Measurements from ENCODE around the gene GLRA3. TPM values are rescaled to one million over a fixed set of nuclear protein-coding genes. Genes with fewer than 3 reads are reported as not detected.
"Not testable (repeated sequence)": the region's sequence is repeated elsewhere in the genome, so short reads cannot be mapped to it uniquely, and the experiment has no call there.

The GLRA3 gene
- polyA plus RNA-seq, 3 donors, result 0.03 to 0.17 (median 0.14) TPM

DNA sequence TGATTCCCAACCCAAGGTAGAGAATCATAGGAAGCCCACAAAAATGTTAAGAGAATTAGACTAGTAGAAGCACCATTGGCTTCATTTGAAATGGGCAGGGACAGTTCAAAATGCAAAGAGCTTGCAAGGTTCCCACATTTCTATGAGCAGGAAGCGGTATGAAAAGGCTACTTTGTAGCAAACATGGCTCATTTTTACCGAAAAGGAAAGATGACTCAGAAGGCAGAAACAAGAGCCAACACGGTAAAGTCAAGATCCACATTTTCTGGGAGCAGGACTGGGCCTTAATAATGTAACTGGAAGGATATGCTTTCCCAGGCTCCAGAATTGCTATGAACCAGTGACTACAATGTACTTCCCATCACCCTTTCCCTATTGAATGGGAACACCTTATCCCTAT is 89.5 kb downstream of the GLRA3 start:
- no peak for DNase-seq (ENCODE audit: extremely low read depth in 1 of 11, low read depth in 9 of 11, low spot score in 4 of 11)

DNA sequence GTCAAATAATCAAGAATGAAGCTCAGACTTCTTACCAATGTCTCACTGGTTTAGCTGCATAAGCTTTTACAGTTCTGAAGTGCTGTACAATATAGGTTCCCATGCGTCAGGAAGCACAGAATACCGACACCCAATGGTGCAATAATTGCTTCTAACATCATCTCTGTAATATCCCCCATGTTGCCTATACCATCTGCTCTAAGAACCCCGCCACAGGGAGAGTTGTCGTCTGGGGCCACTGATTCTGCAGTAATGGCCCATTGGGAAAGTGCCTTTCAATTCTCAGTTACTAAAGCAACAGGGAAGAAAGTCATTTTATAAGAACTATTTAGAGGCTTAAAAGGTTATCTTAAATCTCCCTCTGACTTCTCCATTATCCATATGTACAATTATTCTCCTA is 94.9 kb downstream of the GLRA3 start:
- DNase-seq (ENCODE audit: extremely low read depth in 1 of 11, low read depth in 9 of 11, low spot score in 4 of 11), result no peak

DNA sequence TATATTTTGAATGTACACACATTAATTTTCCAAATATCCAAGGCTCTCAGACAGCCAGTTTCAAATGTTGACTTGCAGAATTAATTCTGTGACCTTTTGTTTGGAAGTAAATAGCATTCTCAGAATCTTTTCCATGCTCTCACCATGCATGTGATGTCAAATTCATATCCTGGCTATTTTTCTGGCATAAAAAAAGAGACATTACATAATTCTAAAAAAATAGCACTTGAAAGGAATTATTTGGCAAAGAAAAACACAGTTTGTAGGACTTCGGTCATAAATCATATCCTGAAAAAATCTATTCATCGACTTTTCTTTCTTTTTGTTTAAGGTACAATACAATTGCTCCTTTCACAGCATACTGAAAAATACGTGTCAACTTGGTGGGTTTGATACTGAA is 111.2 kb downstream of the GLRA3 start:
- DNase-seq (ENCODE audit: extremely low read depth in 1 of 11, low read depth in 9 of 11, low spot score in 4 of 11), result peak in 3 of 11 donors; percentile 21 to 37 (median 32)

DNA sequence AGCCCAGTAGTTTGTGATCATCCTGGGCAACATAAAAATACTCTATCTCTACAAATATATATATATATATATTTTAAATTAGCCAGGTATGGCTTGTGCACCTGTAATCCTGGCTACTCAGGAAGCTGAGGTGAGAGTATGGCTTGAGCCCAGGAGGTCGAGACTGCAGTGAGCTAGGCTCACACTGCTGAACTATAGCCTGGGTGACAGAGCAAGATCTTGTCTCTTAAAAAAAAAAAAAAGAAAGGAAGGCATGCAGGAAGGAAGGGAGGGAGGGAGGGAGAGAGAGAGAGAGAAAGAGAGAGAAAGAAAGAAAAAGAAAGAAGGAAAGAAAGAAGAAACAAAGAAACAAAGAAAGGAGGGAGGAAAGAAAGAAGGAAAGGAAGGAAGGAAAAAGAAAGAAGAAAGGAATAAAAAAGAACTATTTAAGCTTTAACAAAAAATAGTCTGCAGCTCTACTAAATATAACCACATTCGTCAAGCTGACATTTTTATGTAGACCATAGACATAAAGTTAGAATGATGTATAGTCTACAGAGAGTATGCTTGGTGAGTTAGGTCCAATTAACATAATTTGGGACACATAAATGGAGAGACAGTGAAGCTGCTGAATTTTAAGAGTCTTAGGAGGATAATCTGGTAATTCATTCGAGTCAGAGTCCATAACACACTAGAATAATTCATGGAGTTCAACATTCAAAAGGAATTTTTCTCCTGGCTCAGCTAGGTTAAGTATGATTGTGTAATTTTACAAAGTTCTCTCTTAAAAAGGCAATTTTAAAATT is 111.9 kb downstream of the GLRA3 start:
- peak in 4 of 11 donors; percentile 20 to 36 (median 32) for DNase-seq (ENCODE audit: extremely low read depth in 1 of 11, low read depth in 9 of 11, low spot score in 4 of 11)

DNA sequence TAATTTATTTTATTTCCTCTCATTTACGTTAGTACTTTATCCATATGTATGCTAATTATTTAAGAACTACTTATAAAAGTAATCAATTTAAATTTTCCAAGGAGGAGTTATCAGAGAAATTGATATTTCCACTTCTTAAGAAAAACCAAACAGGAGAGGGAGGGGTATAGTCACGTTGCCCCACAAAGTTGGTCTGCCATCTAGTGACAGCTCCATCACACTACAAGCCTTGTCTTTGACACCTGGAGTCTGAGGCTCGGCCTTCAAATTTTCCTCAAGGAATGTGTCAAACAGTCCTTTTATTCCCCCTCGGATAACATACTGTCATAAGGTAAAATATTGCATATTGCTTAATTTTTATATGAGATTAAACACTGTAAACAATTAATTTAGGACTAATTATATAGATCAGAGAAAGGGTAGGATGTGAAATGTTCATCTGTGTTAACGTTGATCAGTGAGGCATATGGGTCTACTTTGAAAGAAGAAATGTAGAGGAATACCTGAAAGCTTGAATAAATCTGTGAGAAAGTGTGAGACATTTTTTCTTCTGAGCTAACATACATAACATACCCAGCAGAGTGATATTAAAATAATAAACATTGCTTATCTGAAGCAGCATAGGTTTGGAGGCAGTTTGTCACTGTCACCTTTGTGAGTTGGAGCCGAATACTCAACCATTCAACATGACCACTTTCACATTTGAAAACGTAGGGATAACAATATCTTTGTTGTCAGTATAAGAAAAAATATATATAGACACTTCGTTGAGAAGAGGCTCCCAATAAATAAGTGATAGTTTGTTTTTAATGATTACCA is 114.4 kb downstream of the GLRA3 start:
- no peak for DNase-seq (ENCODE audit: extremely low read depth in 1 of 11, low read depth in 9 of 11, low spot score in 4 of 11)

DNA sequence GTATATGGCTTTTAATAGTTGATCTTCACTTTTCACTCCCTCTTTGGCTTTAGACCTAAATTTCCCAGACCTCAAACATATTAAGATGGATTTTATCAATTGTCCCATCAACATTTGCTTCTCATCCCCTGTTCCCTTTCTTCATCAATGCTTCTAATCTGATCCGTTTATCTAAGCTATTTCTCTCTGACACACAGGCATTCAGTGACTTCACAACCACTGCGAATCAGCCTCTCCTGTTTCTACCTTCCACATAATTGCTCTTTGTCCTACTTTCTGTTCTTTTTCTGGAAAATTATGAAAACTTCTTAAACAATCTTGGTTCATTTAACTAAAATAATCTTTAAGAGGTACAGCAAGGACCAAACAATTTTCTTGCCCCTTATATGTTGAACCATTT is 115.2 kb downstream of the GLRA3 start:
- DNase-seq (ENCODE audit: extremely low read depth in 1 of 11, low read depth in 9 of 11, low spot score in 4 of 11), result no peak

DNA sequence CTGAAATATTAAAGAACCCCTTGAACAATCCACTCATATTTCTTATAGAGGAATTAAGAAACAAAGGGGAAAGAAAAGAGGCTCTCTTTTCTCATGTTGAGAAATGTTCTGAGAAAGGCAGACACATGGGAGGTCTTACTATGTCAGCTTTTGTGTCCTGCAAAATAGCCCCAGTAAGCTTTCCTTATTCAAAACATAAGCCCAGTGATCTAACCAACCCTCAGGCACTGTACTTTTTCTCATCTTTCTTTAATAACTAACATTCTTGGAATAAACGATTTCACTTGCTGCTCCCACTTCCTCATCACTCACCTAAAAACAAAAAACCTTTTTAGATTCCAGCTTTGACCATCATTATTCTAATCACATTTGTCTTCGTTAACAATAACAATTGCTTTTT is 115.9 kb downstream of the GLRA3 start:
- no peak for DNase-seq (ENCODE audit: extremely low read depth in 1 of 11, low read depth in 9 of 11, low spot score in 4 of 11)

DNA sequence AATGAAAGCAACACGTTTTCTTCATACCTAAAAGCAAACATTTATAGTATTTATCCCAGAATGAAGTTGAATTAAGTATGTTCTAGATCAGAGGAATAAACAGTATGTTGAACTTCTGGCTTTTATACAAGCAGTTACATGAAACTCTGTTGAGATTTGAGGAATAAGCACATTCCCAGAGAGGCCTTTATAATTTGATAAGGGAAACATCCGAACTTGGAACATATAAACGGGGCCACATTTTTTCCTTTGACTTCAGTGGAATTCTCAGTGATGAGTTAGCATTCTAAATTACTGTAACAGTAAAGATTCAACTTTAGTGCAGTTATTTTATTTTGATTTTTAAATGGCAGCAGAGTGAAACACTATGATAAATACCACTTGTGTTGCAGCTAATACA is 119.5 kb downstream of the GLRA3 start:
- DNase-seq (ENCODE audit: extremely low read depth in 1 of 11, low read depth in 9 of 11, low spot score in 4 of 11), result no peak

DNA sequence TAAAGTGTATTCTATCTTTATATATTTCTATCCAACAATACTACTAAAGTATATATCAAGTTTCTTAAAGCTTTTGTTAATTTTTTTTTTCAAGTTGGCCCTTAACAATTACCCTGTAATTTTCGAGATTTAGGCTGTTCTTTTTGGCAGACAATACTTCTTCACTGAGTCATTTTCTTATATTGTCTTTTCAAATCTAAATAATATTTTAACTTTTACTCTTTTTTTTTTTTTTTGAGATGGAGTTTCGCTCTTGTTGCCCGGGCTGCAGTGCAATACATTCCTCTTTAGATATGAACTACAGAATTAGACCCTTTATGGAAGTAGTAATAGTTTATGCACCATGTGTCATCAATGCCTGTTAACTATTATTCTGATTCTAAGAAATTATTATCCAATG is 120.7 kb downstream of the GLRA3 start:
- no peak for DNase-seq (ENCODE audit: extremely low read depth in 1 of 11, low read depth in 9 of 11, low spot score in 4 of 11)

DNA sequence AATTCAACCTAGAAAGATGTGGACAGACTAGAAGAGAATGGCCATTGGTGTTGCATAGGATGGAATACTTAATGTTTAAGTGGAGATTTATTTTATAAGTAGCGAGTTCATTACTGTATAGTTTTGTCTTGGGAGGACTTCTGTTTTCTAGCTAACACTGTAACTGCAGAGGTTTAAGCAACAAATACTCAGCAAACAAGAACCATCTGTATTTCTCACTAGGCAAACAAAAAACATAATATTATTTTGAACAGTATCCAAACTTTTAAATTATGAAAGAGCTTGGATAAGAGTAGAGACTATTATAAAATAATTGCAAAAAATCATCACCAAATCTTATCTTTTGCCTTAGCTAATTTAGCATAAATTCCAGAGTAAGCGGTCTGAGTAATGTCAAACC is 121.1 kb downstream of the GLRA3 start:
- no peak for DNase-seq (ENCODE audit: extremely low read depth in 1 of 11, low read depth in 9 of 11, low spot score in 4 of 11)

DNA sequence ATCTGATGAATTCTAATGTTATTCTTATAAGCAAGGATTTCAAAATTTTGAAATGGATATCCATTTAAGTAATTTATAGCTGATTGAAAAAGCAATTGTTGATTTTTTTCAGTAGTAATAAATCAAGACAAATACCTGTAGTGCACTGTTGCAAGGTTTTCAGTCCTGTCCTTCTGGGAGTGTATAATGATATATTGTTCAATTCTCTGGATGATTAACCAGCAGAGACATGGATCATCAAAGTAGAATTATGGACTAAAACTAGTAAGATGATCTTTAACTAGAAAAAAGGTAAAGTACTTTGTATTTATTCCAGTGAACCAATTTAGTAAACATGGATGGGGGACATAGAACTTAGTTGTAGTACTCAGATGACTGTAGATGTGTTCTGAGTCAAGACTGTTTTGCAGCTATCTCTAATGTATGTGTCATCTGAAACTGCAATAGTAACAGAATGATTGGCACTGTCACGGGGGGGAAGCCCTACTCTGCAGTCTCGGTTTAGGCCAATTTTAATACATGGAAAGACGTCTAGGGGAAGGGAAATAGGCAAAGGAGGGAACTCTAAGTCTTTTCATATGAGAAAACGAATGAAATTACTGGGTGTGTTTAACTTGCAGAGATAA is 121.9 kb downstream of the GLRA3 start:
- peak in 3 of 11 donors; percentile 18 to 61 (median 23) for DNase-seq (ENCODE audit: extremely low read depth in 1 of 11, low read depth in 9 of 11, low spot score in 4 of 11)

DNA sequence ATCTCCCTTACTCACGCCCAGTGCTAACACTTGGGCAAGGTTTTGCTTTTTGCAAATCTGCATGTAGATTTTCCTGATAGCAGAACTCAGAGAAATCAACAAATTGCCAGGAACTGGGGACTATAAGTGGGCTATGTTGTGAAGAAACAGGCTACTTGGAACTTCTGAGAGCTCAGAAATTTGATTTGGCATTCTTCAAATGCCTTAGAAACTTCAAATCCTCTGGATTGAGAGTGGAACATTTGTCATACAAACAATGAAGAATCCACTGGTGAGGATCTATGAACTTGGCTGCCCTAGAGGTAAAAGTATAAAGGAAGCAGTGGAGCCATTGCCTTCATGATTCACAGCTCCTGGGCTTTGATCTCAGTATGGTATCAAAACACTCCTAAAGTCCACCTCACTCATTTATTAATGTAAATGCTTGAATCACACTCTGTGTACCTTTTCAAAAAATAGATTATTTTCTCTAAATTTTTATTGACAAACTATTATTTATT is 126.0 kb downstream of the GLRA3 start:
- DNase-seq (ENCODE audit: extremely low read depth in 1 of 11, low read depth in 9 of 11, low spot score in 4 of 11), result no peak

DNA sequence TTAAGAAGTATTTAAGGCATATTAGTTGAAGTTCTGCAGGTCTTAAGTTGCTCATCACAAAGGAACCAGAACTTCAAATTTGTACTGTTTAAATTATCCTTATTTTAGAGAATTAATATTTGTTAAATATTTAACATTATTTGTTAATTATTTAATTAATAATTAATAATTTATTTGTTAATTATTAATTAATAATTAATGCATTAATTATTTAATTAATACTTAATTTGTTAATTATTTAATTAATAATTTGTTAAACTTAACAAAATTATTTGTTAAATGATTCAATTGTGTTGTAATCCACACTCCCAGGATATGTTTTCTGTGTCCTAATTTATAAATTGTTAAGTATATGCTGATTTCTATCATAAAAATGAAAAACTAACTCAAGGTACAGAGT is 129.4 kb downstream of the GLRA3 start:
- DNase-seq (ENCODE audit: extremely low read depth in 1 of 11, low read depth in 9 of 11, low spot score in 4 of 11), result no peak

DNA sequence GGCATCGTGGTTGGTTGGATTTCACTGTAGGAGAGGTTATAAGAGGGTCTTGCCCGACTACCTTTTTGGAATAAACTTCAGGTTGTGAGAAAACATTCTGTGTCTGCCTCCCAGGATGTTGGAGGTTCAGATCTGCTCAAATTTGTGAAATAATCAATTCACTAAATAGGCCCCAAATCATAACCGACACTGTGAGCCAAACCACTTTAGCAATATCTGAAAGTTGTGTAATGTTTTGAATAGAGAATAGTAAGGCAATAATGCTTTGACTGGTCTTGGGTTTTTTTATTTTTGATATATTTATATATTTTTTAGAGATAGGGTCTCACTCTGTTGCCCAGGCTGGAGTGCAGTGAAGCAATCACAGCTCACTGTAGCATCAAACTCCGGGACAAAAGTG is 131.2 kb downstream of the GLRA3 start:
- DNase-seq (ENCODE audit: extremely low read depth in 1 of 11, low read depth in 9 of 11, low spot score in 4 of 11), result no peak

DNA sequence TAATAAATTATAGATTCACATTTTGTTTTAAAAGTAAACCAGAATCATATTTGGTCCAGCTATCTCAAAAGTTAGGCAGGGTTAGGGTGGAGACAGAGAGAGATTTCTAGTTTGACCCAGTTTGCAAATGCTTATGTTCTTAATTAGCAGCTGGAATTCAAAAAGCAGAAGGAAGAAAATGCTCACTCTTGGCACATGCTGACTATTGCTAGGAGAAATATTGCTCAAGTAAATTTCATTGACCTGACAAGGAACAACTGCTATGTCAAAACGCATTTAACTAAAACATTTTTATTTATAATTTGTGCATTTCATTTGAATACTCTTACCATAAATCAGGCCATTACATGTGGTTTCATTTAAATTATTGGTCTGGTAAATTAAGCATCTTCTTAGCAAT is 131.8 kb downstream of the GLRA3 start:
- DNase-seq (ENCODE audit: extremely low read depth in 1 of 11, low read depth in 9 of 11, low spot score in 4 of 11), result peak in 2 of 11 donors; percentile 12 to 13

DNA sequence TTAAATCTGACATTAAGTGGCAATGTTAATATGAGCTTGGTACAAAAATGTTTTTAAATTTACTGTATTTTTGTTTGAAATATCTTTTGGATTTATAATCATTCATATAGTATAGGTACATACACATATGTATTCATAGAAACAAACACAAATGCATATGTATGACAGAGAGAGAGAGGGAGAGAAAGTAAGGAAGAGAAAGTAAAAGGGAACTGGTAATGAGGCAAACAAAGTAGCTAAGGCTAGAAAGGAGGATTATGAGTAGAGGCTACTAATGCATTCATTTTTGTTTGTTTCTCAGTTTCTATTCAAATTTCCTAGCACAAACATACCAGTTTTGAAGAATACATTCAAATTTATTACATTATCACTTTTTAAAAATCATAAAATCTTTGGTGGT is 132.4 kb downstream of the GLRA3 start:
- DNase-seq (ENCODE audit: extremely low read depth in 1 of 11, low read depth in 9 of 11, low spot score in 4 of 11), result no peak

DNA sequence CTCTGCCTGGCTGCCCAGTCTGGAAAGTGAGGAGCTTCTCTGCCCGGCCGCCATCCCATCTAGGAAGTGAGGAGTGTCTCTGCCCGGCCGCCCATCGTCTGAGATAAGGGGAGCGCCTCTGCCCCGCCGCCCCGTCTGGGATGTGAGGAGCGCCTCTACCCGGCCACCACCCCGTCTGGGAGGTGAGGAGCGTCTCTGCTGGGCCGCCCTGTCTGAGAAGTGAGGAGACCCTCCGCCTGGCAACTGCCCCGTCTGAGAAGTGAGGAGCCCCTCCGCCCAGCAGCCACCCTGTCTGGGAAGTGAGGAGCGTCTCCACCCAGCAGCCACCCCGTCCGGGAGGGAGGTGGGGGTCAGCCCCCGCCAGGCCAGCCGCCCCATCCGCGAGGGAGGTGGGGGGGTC is 137.2 kb downstream of the GLRA3 start:
- not testable (repeated sequence) for DNase-seq (ENCODE audit: extremely low read depth in 1 of 11, low read depth in 9 of 11, low spot score in 4 of 11)

DNA sequence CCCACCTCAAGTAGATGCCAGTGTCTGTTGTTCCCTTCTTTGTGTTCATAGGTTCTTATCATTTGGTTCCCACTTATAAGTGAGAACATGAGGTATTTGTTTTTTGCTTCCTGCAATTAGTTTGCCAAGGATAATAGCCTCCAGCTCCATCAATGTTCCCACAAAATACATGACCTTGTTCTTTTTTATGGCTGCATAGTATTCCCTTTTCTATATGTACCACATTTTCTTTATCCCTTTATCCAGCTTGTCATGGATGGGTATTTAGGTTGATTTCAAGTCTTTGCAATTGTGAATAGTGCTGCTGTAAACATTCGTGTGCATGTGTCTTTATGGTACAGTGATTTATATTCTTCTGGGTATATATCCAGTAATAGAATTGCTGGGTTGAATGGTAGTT is 138.4 kb downstream of the GLRA3 start:
- DNase-seq (ENCODE audit: extremely low read depth in 1 of 11, low read depth in 9 of 11, low spot score in 4 of 11), result no peak

DNA sequence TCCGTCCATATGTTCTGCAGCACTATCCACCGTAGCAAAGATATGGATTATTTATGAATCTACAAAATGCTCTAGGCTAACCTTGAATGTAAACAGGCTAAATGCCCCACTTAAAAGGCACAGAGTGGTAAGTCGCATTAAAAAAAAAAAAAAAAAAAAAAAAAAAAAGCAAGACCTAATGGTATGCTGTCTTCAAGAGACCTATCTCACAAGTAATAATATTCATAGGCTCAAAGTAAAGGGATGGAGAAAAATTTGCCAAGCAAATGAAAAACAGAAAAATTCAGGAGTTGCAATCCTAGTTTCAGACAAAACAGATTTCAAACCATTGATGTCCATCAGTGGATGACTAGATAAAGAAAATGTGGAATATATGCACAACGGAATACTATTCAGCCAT is 139.4 kb downstream of the GLRA3 start:
- DNase-seq (ENCODE audit: extremely low read depth in 1 of 11, low read depth in 9 of 11, low spot score in 4 of 11), result no peak

DNA sequence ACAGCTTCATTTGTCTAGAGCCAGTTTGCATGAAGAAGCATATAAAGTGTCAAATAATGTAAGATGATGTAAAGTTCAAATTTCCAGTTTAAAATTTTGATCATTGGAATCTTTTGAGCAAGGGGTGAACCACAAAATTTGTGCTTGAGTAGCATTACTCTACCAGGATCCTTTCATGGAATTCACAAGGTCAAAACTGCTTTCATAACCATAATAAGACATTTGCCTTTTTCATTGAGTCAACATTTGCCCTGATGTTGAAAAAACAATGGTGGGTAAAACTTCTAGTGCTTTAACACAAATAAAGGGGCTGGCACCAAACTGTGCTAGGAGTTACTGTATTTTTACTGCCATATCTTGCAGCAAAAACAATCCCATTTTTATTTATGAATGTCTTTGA is 142.2 kb downstream of the GLRA3 start:
- no peak for DNase-seq (ENCODE audit: extremely low read depth in 1 of 11, low read depth in 9 of 11, low spot score in 4 of 11)
